ENCODE measurements around the gene CDC123. TPM values are rescaled to one million over a fixed set of nuclear protein-coding genes. Genes with fewer than 3 reads are reported as not detected.
A peak's percentile ranks its signal among the peaks of the same experiment; 100 is the strongest.

Gene CDC123, protein sequence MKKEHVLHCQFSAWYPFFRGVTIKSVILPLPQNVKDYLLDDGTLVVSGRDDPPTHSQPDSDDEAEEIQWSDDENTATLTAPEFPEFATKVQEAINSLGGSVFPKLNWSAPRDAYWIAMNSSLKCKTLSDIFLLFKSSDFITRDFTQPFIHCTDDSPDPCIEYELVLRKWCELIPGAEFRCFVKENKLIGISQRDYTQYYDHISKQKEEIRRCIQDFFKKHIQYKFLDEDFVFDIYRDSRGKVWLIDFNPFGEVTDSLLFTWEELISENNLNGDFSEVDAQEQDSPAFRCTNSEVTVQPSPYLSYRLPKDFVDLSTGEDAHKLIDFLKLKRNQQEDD
- polyA plus RNA-seq (2012; ENCODE audit: low read depth, missing spikeins) = 105 TPM

DNA sequence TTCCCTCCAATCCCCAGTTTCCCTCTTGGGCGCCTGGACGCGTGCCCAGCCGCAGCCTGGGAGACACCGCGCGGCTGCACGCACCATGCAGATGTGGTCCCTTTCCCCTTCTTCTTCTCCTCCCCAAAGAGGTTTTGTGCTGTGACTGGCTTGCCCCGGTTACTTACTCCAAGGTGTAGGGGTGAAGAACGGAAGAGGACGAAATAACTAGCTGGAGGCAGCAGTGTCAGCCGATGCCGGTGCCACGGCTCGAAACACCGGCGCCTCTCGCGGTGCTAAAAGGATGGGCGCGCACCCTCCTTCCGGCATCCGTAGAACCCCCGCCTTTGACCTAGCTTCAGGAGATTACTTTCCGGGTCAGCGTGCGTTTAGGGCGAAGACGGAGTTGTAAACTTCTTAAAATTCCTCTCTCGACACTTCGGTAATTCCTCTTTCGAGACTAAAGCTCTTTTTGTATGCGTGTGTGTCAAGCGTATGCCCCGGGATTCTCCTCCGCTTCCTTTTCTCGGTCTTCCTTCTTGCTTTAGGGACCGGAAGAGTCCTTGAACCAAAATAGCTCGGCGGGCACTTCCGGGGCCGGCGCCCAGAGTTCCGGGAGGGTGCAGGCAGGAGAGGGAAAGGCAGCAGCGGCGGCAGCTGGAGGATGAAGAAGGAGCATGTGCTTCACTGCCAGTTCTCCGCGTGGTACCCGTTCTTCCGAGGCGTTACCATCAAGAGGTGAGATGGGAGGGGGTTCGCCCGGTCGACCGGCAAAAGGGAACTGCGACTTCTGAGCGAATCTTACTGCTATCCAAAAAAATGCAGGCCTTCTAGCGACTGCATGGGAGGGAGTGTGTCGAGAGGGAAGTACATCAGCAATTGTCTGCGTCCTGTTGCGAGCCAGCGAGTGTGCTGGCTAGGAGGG lies at the start of gene CDC123, which contains the start of gene NUDT5:
Gene CDC123 (plus strand): TSS at position 586 of the 904 bp plus-strand sequence. CDS start 58 bp downstream, at position 644.
Gene NUDT5 (minus strand): TSS at position 289 of the 904 bp plus-strand sequence. CDS start 9,600 bp downstream, outside the sequence.
- TF ChIP-seq POLR2A (IDR thresholded peaks at IDR 0.05; ENCODE audit: low read depth, low read length) (peak; percentile 76), POU2F2 (IDR thresholded peaks at IDR 0.05; ENCODE audit: low read depth, low read length) (peak; percentile 60; the same call in 1 of the 2 replicates), PAX5 (IDR thresholded peaks at IDR 0.05; ENCODE audit: insufficient read depth, low read length, severe bottlenecking) (no peak), SPI1 (IDR thresholded peaks at IDR 0.05; ENCODE audit: low read depth, low read length) (peak; percentile 52; the same call in 1 of the 2 replicates), TAF1 (IDR thresholded peaks at IDR 0.05; ENCODE audit: low read depth, low read length) (peak; percentile 37), POLR2AphosphoS5 (IDR thresholded peaks at IDR 0.05; ENCODE audit: low read depth, low read length) (peak; percentile 84)
- FAIRE-seq = peak; percentile 93
- peak; percentile 72 for DNase-seq (ENCODE audit: insufficient read length, low spot score)

DNA sequence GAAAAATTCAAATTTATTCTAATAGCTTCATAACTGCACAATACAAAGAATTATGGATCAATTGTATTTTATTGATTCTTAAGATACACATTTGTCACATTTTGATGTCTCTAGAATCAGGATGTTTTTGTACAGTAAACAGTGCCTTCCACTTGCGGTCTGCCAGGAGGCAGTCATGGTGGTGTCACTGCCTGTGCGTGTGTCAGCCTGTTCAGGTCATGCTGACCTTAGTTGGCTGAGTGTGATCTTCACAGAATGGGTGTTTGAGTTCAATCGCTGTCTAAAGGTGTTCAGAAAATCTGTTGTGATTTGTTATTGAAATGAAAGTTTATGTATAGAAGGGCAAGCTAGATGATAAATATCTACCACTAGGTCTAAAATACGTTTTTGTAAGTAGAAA lies 45.8 kb upstream of the CDC123 start:
- no peak for TF ChIP-seq POU2F2 (IDR thresholded peaks at IDR 0.05; ENCODE audit: low read depth, low read length)
- TF ChIP-seq POLR2AphosphoS5 (IDR thresholded peaks at IDR 0.05; ENCODE audit: low read depth, low read length) = no peak
- no peak for TF ChIP-seq PAX5 (IDR thresholded peaks at IDR 0.05; ENCODE audit: insufficient read depth, low read length, severe bottlenecking)
- TF ChIP-seq TAF1 (IDR thresholded peaks at IDR 0.05; ENCODE audit: low read depth, low read length) = no peak
- no peak for TF ChIP-seq SPI1 (IDR thresholded peaks at IDR 0.05; ENCODE audit: low read depth, low read length)
- no peak for TF ChIP-seq POLR2A (IDR thresholded peaks at IDR 0.05; ENCODE audit: low read depth, low read length)
- DNase-seq (ENCODE audit: insufficient read length, low spot score) (no peak), FAIRE-seq (peak; percentile 26)

DNA sequence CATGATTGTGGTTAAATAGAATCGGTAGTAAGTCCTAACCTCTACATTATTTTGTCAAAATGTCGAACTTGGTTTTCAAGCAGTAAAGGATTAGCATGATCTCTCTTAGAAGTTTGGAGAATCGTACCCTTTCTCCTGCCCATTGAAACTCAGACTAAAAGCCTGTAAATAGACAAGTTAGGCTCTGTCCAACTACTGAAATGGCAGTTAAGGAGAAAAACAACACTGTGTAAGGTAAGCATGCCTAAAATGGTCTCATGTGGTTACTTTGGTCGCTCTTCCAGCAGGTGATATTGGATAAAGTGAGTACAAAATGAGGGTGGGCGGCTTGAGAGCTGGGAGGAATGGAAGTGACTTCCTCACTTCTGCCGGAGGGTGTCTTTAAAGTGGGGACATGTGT lies 41.5 kb upstream of the CDC123 start:
- FAIRE-seq = no peak
- no peak for TF ChIP-seq SPI1 (IDR thresholded peaks at IDR 0.05; ENCODE audit: low read depth, low read length)
- TF ChIP-seq PAX5 (IDR thresholded peaks at IDR 0.05; ENCODE audit: insufficient read depth, low read length, severe bottlenecking) = no peak
- no peak for TF ChIP-seq POLR2AphosphoS5 (IDR thresholded peaks at IDR 0.05; ENCODE audit: low read depth, low read length)
- no peak for TF ChIP-seq POLR2A (IDR thresholded peaks at IDR 0.05; ENCODE audit: low read depth, low read length)
- no peak for TF ChIP-seq TAF1 (IDR thresholded peaks at IDR 0.05; ENCODE audit: low read depth, low read length)
- no peak for TF ChIP-seq POU2F2 (IDR thresholded peaks at IDR 0.05; ENCODE audit: low read depth, low read length)
- DNase-seq (ENCODE audit: insufficient read length, low spot score) = no peak

DNA sequence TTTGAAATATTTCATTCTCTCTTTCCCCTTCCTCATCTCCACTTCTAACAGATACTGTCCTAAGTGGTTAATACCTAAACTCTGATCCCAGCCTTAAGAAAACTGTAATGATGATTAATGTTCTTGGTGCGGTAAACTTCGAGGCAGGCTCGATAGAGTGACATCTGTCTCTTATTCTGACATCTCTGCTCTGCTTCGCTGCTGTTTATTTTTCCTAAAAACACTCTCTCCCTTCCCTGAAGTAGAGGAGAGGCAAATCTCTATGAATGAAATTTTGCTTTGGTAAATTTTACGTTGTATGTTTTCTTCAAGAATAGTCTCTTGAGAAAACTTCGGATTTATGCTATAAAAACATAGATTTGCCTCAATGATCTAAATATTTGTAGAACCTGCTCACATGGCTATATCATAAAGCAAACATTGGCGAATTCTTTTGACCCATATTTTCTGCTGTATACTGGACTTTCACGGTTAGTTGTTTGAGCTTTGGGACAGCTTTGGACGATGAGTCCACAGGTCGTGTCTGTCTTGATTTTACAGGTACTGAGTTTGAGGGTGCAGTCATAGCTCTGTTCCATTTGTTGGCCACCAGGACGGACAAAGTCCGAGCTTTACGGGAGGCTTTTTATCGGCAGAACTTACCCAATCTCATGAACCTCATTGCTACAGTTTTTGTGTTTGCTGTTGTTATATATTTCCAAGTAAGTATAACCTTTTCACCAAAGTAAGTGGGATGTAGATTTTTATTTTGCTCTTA lies 39.4 kb upstream of the CDC123 start:
- FAIRE-seq (no peak), DNase-seq (ENCODE audit: insufficient read length, low spot score) (no peak)
- TF ChIP-seq POLR2AphosphoS5 (IDR thresholded peaks at IDR 0.05; ENCODE audit: low read depth, low read length) = no peak
- no peak for TF ChIP-seq PAX5 (IDR thresholded peaks at IDR 0.05; ENCODE audit: insufficient read depth, low read length, severe bottlenecking)
- TF ChIP-seq TAF1 (IDR thresholded peaks at IDR 0.05; ENCODE audit: low read depth, low read length) = no peak
- TF ChIP-seq POLR2A (IDR thresholded peaks at IDR 0.05; ENCODE audit: low read depth, low read length) = no peak
- TF ChIP-seq POU2F2 (IDR thresholded peaks at IDR 0.05; ENCODE audit: low read depth, low read length) = no peak
- TF ChIP-seq SPI1 (IDR thresholded peaks at IDR 0.05; ENCODE audit: low read depth, low read length) = no peak

DNA sequence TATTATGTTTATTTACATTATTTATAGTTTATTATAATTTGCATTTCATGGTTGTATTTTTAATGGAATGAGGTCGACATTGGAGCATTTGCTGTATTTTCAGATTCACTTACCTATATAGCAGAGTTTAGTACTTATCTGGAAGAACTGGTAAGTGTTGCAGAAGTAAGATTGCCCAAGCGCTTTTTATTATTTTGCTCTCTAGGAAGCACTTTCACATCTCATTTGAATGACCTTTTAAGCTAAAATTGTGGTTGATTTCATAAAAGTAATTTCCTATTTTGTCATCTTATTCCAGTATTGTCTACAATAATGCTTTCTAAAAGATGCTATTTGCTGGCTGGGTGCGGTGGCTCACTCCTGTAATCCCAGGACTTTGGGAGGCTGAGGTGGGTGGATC lies 37.9 kb upstream of the CDC123 start:
- TF ChIP-seq SPI1 (IDR thresholded peaks at IDR 0.05; ENCODE audit: low read depth, low read length) (no peak), TAF1 (IDR thresholded peaks at IDR 0.05; ENCODE audit: low read depth, low read length) (no peak), POU2F2 (IDR thresholded peaks at IDR 0.05; ENCODE audit: low read depth, low read length) (no peak), PAX5 (IDR thresholded peaks at IDR 0.05; ENCODE audit: insufficient read depth, low read length, severe bottlenecking) (no peak), POLR2AphosphoS5 (IDR thresholded peaks at IDR 0.05; ENCODE audit: low read depth, low read length) (no peak), POLR2A (IDR thresholded peaks at IDR 0.05; ENCODE audit: low read depth, low read length) (no peak)
- no peak for DNase-seq (ENCODE audit: insufficient read length, low spot score)
- no peak for FAIRE-seq

DNA sequence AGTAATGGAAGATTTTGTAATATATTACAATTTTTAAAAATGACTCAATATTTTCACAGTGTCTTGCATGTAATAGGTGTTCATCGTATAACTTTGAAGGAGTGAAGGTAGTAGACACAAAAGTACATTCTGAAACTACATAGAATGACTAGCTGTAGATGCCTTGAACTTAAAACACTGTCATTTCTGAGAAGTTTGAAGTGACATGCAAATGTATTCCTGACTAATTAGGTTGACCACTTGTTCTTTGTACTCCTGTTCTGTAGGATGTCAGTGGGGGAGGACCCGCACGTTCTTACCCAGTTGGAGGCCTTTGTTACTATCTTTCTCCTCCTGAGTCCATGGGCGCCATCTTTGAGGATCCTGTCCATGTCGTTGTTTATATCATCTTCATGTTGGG lies 35.3 kb upstream of the CDC123 start:
- TF ChIP-seq TAF1 (IDR thresholded peaks at IDR 0.05; ENCODE audit: low read depth, low read length) (no peak), SPI1 (IDR thresholded peaks at IDR 0.05; ENCODE audit: low read depth, low read length) (no peak), PAX5 (IDR thresholded peaks at IDR 0.05; ENCODE audit: insufficient read depth, low read length, severe bottlenecking) (no peak), POLR2AphosphoS5 (IDR thresholded peaks at IDR 0.05; ENCODE audit: low read depth, low read length) (no peak), POU2F2 (IDR thresholded peaks at IDR 0.05; ENCODE audit: low read depth, low read length) (no peak)
- DNase-seq (ENCODE audit: insufficient read length, low spot score) (no peak), FAIRE-seq (no peak)

DNA sequence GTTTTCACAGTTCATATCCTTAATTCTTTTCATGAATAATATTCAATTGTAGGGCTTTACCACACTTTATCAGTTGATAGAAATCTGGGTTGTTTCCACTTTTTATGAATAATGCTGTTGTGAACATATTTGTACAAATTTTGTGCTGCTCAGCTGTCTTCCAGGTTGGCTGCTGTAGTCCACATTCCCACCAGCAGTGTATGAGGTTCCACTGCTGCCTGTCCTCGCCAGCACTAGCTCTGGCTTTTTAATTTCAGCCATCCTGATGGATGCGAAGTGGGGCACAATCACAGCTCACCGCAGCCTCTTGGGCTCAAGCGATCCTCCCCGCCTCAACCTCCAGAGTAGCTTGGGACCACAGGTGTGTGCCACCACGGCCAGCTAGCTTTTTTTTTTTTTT lies 33.1 kb upstream of the CDC123 start:
- TF ChIP-seq POLR2A (IDR thresholded peaks at IDR 0.05; ENCODE audit: low read depth, low read length) (no peak), SPI1 (IDR thresholded peaks at IDR 0.05; ENCODE audit: low read depth, low read length) (no peak), PAX5 (IDR thresholded peaks at IDR 0.05; ENCODE audit: insufficient read depth, low read length, severe bottlenecking) (no peak), TAF1 (IDR thresholded peaks at IDR 0.05; ENCODE audit: low read depth, low read length) (no peak), POLR2AphosphoS5 (IDR thresholded peaks at IDR 0.05; ENCODE audit: low read depth, low read length) (no peak), POU2F2 (IDR thresholded peaks at IDR 0.05; ENCODE audit: low read depth, low read length) (no peak)
- FAIRE-seq (no peak), DNase-seq (ENCODE audit: insufficient read length, low spot score) (no peak)

DNA sequence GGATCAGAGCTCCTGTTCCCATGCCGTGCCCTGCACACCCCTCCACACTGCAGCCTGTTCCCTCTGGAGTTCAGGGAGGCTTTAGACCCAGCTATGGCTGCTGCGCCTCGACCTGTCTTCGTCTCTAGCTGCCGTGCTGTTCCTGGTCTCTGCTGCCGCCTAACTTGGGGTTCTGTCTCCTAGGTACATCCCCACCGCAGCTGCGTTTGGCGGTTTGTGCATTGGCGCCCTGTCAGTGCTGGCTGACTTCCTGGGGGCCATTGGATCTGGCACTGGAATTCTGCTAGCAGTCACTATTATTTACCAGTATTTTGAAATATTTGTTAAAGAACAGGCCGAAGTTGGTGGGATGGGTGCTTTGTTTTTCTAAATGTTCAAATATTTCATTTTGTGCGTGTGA lies 31.9 kb upstream of the CDC123 start:
- FAIRE-seq = no peak
- no peak for DNase-seq (ENCODE audit: insufficient read length, low spot score)
- TF ChIP-seq TAF1 (IDR thresholded peaks at IDR 0.05; ENCODE audit: low read depth, low read length) = no peak
- no peak for TF ChIP-seq PAX5 (IDR thresholded peaks at IDR 0.05; ENCODE audit: insufficient read depth, low read length, severe bottlenecking)
- TF ChIP-seq POU2F2 (IDR thresholded peaks at IDR 0.05; ENCODE audit: low read depth, low read length) = no peak
- TF ChIP-seq POLR2A (IDR thresholded peaks at IDR 0.05; ENCODE audit: low read depth, low read length) = no peak
- TF ChIP-seq SPI1 (IDR thresholded peaks at IDR 0.05; ENCODE audit: low read depth, low read length) = no peak
- no peak for TF ChIP-seq POLR2AphosphoS5 (IDR thresholded peaks at IDR 0.05; ENCODE audit: low read depth, low read length)

Data from GM12891 (cell line).